ENCODE results near the gene CTTNBP2NL.

Gene CTTNBP2NL

GRCh38 chr1:112370996-112371395, 25.0 kb upstream of the CTTNBP2NL start:
- Histone ChIP-seq H3K9me3 (no peaks in the 10 kb centered on the region), H3K27me3 (peaks cover 71% of the 10 kb centered on the region), H3K4me1 (ENCODE audit: control insufficient read depth in 1 of 2, insufficient read depth in 1 of 2, low read depth in 1 of 2, low read length in 1 of 2) (no peaks in the 10 kb centered on the region), H3K4me3 (ENCODE audit: low read depth in 1 of 2, low read length in 1 of 2) (no peak overlapping the region), H3K36me3 (no peaks in the 10 kb centered on the region), H3K27ac (no peak overlapping the region)
- TF ChIP-seq CTCF (IDR thresholded peaks at IDR 0.05), result no peak

GRCh38 chr1:112371775-112372174, 24.2 kb upstream of the CTTNBP2NL start:
- no peaks in the 10 kb centered on the region for H3K36me3 ChIP-seq
- no peak overlapping the region for H3K4me3 ChIP-seq (ENCODE audit: low read depth in 1 of 2, low read length in 1 of 2)
- no peaks in the 10 kb centered on the region for H3K4me1 ChIP-seq (ENCODE audit: control insufficient read depth in 1 of 2, insufficient read depth in 1 of 2, low read depth in 1 of 2, low read length in 1 of 2)
- peaks cover 74% of the 10 kb centered on the region for H3K27me3 ChIP-seq
- no peaks in the 10 kb centered on the region for H3K9me3 ChIP-seq
- no peak overlapping the region for H3K27ac ChIP-seq
- TF ChIP-seq CTCF (IDR thresholded peaks at IDR 0.05), result no peak

GRCh38 chr1:112373806-112374205, 22.2 kb upstream of the CTTNBP2NL start:
- TF ChIP-seq CTCF (IDR thresholded peaks at IDR 0.05), result no peak
- no peak overlapping the region for H3K27ac ChIP-seq

GRCh38 chr1:112375701-112376100, 20.3 kb upstream of the CTTNBP2NL start:
- peaks cover 52% of the 10 kb centered on the region for H3K27me3 ChIP-seq
- H3K4me3 ChIP-seq (ENCODE audit: low read depth in 1 of 2, low read length in 1 of 2), result no peak overlapping the region
- H3K27ac ChIP-seq, result no peak overlapping the region
- H3K9me3 ChIP-seq, result no peaks in the 10 kb centered on the region
- TF ChIP-seq CTCF (IDR thresholded peaks at IDR 0.05), result no peak
- no peaks in the 10 kb centered on the region for H3K36me3 ChIP-seq
- no peaks in the 10 kb centered on the region for H3K4me1 ChIP-seq (ENCODE audit: control insufficient read depth in 1 of 2, insufficient read depth in 1 of 2, low read depth in 1 of 2, low read length in 1 of 2)

More at GRCh38 chr1:112373806-112374205, 22.2 kb upstream of the CTTNBP2NL start:
- no peaks in the 10 kb centered on the region for H3K9me3 ChIP-seq
- no peaks in the 10 kb centered on the region for H3K36me3 ChIP-seq
- H3K4me1 ChIP-seq (ENCODE audit: control insufficient read depth in 1 of 2, insufficient read depth in 1 of 2, low read depth in 1 of 2, low read length in 1 of 2), result no peaks in the 10 kb centered on the region
- H3K27me3 ChIP-seq, result peaks cover 57% of the 10 kb centered on the region
- no peak overlapping the region for H3K4me3 ChIP-seq (ENCODE audit: low read depth in 1 of 2, low read length in 1 of 2)

GRCh38 chr1:112380356-112380755, 15.7 kb upstream of the CTTNBP2NL start:
- H3K27me3 ChIP-seq, result peaks cover 48% of the 10 kb centered on the region

More at GRCh38 chr1:112380356-112380755, 15.7 kb upstream of the CTTNBP2NL start:
- H3K4me3 ChIP-seq (ENCODE audit: low read depth in 1 of 2, low read length in 1 of 2), result no peak overlapping the region
- TF ChIP-seq CTCF (IDR thresholded peaks at IDR 0.05), result no peak
- no peaks in the 10 kb centered on the region for H3K4me1 ChIP-seq (ENCODE audit: control insufficient read depth in 1 of 2, insufficient read depth in 1 of 2, low read depth in 1 of 2, low read length in 1 of 2)
- H3K27ac ChIP-seq, result no peak overlapping the region
- H3K9me3 ChIP-seq, result no peaks in the 10 kb centered on the region
- H3K36me3 ChIP-seq, result no peaks in the 10 kb centered on the region

All from neutrophil (primary cell).